Common myeloid progenitor, CD34-positive (primary cell): ENCODE results near the gene RAP1GAP2.
A peak's percentile ranks its signal among the peaks of the same experiment; 100 is the strongest.

ENCODE experiments used
- CTCF ChIA-PET: fragments of 350-600 bp; sonication (Branson Sonifier 250); formaldehyde crosslinking; loops from one replicate; lab custom pipeline; 2021; ENCODE audit warnings: antibody characterized with exemption; lab: Charles Lee
- POLR2A ChIA-PET: fragments of 350-600 bp; sonication (Branson Sonifier 250); formaldehyde crosslinking; loops from one replicate; lab custom pipeline; 2021; ENCODE audit warnings: antibody characterized with exemption; lab: Charles Lee
- DNase-seq, 3 donors: peaks; one replicate each; pipeline versions ENCODE4 v3.0.0 to v3.0.0-alpha.2; 2013
- H3K27ac ChIP-seq, 2 experiments: 1 replicate in 1 of 2; 2 replicates in 1 of 2; pipeline ENCODE4 v1.7.0; 2013; ENCODE audit warnings: inconsistent platforms in 2 of 2, low read length in 2 of 2, mild to moderate bottlenecking in 2 of 2, low read depth in 1 of 2, moderate library complexity in 1 of 2; ENCODE audit not compliant: severe bottlenecking in 2 of 2, insufficient read depth in 1 of 2, poor library complexity in 1 of 2
- H3K27me3 ChIP-seq, 5 experiments: replicated peaks in 2 of 5; 1 replicate in 3 of 5; 2 replicates in 2 of 5; pipeline versions ENCODE4 v1.6.1 to v1.7.0; 2013; ENCODE audit warnings: low read length in 4 of 5, mild to moderate bottlenecking in 2 of 5, moderate library complexity in 2 of 5, inconsistent platforms in 1 of 5; ENCODE audit not compliant: insufficient read depth in 5 of 5, control insufficient read depth in 4 of 5
- H3K36me3 ChIP-seq, 4 experiments: 1 replicate in 2 of 4; 2 replicates in 2 of 4; pipeline versions ENCODE4 v1.6.1 to v1.7.0; 2013; ENCODE audit warnings: low read length in 3 of 4, control low read depth in 1 of 4, mild to moderate bottlenecking in 1 of 4; ENCODE audit not compliant: control insufficient read depth in 4 of 4, insufficient read depth in 4 of 4
- H3K4me1 ChIP-seq, 4 experiments: 1 replicate in 3 of 4; 2 replicates in 1 of 4; pipeline versions ENCODE4 v1.6.1 to v1.7.1; 2013; ENCODE audit warnings: low read length in 3 of 4, mild to moderate bottlenecking in 3 of 4, control low read depth in 1 of 4, inconsistent platforms in 1 of 4, moderate library complexity in 1 of 4; ENCODE audit not compliant: control insufficient read depth in 4 of 4, insufficient read depth in 4 of 4; ENCODE audit errors: control extremely low read depth in 1 of 4
- H3K4me3 ChIP-seq, 7 experiments: 1 replicate in 4 of 7; 2 replicates in 3 of 7; pipeline versions ENCODE4 v1.5.1 to v1.7.0; 2013; ENCODE audit warnings: mild to moderate bottlenecking in 7 of 7, low read length in 6 of 7, moderate library complexity in 6 of 7, inconsistent platforms in 2 of 7, low read depth in 2 of 7, control low read depth in 1 of 7; ENCODE audit not compliant: insufficient read depth in 4 of 7, control insufficient read depth in 1 of 7; ENCODE audit errors: extremely low read depth in 1 of 7
- H3K9me3 ChIP-seq, 5 experiments: 1 replicate in 4 of 5; 2 replicates in 1 of 5; pipeline versions ENCODE4 v1.6.1 to v1.7.1; 2013; ENCODE audit warnings: low read length in 4 of 5, mild to moderate bottlenecking in 2 of 5, inconsistent platforms in 1 of 5, low read depth in 1 of 5, moderate library complexity in 1 of 5; ENCODE audit not compliant: control insufficient read depth in 4 of 5, insufficient read depth in 2 of 5; ENCODE audit errors: control extremely low read depth in 1 of 5
- WGBS: methylation state at CpG from one replicate; pipeline ENCODE4 v1.1.5; 2013; ENCODE audit not compliant: insufficient coverage; 5-methylcytosine and 5-hydroxymethylcytosine counted together

The RAP1GAP2 gene

GRCh38 chr17:3019761-3020160 lies 223.5 kb downstream of the RAP1GAP2 start:
- POLR2A ChIA-PET = interaction anchor here (0.7 kb wide), 1 partner anchor 252 kb away, joined by 5 read pairs; no protein-coding TSS in a partner anchor
- no peak overlapping the region for H3K27ac ChIP-seq
- no peaks in the 10 kb centered on the region for H3K4me1 ChIP-seq
- DNase-seq = no peak
- peaks cover 19 to 73% (median 51%) of the 10 kb centered on the region in 4 experiments for H3K36me3 ChIP-seq
- 88% methylated on average over 8 of the region's 9 CpGs for WGBS
- CTCF ChIA-PET = no interaction called here
- H3K9me3 ChIP-seq = peaks cover 4 to 26% (median 15%) of the 10 kb centered on the region in 5 experiments
- H3K27me3 ChIP-seq = no peaks in the 10 kb centered on the region
- no peak overlapping the region for H3K4me3 ChIP-seq

GRCh38 chr17:3020381-3020780 lies 224.1 kb downstream of the RAP1GAP2 start:
- Histone ChIP-seq H3K27me3 (no peaks in the 10 kb centered on the region), H3K4me3 (no peak overlapping the region), H3K27ac (no peak overlapping the region), H3K4me1 (no peaks in the 10 kb centered on the region), H3K9me3 (peaks cover 4 to 26% (median 15%) of the 10 kb centered on the region in 5 experiments), H3K36me3 (peaks cover 19 to 73% (median 49%) of the 10 kb centered on the region in 4 experiments)
- DNase-seq = no peak
- WGBS = 99% methylated on average over 16 of the region's 16 CpGs
- CTCF ChIA-PET = no interaction called here
- POLR2A ChIA-PET = no interaction called here

- no peaks in the 10 kb centered on the region for H3K27me3 ChIP-seq
- H3K36me3 ChIP-seq = peaks cover 19 to 80% (median 46%) of the 10 kb centered on the region in 4 experiments
- no CpG with 5 or more reads among the region's 4 CpGs for WGBS
- H3K4me1 ChIP-seq = no peaks in the 10 kb centered on the region
- peaks cover 4 to 26% (median 15%) of the 10 kb centered on the region in 5 experiments for H3K9me3 ChIP-seq
- H3K27ac ChIP-seq = no peak overlapping the region
- DNase-seq = peak in 2 of 3 donors; percentile 12 to 37
- H3K4me3 ChIP-seq = no peak overlapping the region
- POLR2A ChIA-PET = no interaction called here
- CTCF ChIA-PET = no interaction called here
Observed at GRCh38 chr17:3022197-3022596, 226.0 kb downstream of the RAP1GAP2 start.

GRCh38 chr17:3024346-3024745 lies 228.1 kb downstream of the RAP1GAP2 start:
- Histone ChIP-seq H3K9me3 (peaks cover 4 to 26% (median 15%) of the 10 kb centered on the region in 5 experiments), H3K4me1 (no peaks in the 10 kb centered on the region), H3K27me3 (no peaks in the 10 kb centered on the region), H3K27ac (no peak overlapping the region), H3K36me3 (peaks cover 19 to 85% (median 48%) of the 10 kb centered on the region in 4 experiments), H3K4me3 (no peak overlapping the region)
- ChIA-PET CTCF (interaction anchor here (1.0 to 1.3 kb wide), 3 partner anchors 16 to 238 kb away, joined by 3 read pairs; no protein-coding TSS in a partner anchor), POLR2A (no interaction called here)
- DNase-seq = no peak
- no CpG with 5 or more reads among the region's 2 CpGs for WGBS

- Histone ChIP-seq H3K9me3 (peaks cover 4 to 26% (median 15%) of the 10 kb centered on the region in 5 experiments), H3K4me1 (no peaks in the 10 kb centered on the region), H3K36me3 (peaks cover 22 to 82% (median 41%) of the 10 kb centered on the region in 4 experiments), H3K4me3 (no peak overlapping the region), H3K27ac (no peak overlapping the region), H3K27me3 (no peaks in the 10 kb centered on the region)
- 90% methylated on average over 12 of the region's 17 CpGs for WGBS
- CTCF ChIA-PET = interaction anchor here (1.0 to 1.3 kb wide), 3 partner anchors 15 to 166 kb away, joined by 3 read pairs; no protein-coding TSS in a partner anchor
- POLR2A ChIA-PET = no interaction called here
- DNase-seq = no peak
Observed at GRCh38 chr17:3025421-3026124, 229.3 kb downstream of the RAP1GAP2 start.

- H3K9me3 ChIP-seq = peaks cover 4 to 26% (median 15%) of the 10 kb centered on the region in 5 experiments
Observed at GRCh38 chr17:3026125-3026855, 230.1 kb downstream of the RAP1GAP2 start.

More at GRCh38 chr17:3026125-3026855, 230.1 kb downstream of the RAP1GAP2 start:
- Histone ChIP-seq H3K4me1 (no peaks in the 10 kb centered on the region), H3K27ac (no peak overlapping the region), H3K4me3 (no peak overlapping the region), H3K36me3 (peaks cover 21 to 81% (median 38%) of the 10 kb centered on the region in 4 experiments), H3K27me3 (no peaks in the 10 kb centered on the region)
- CTCF ChIA-PET = interaction anchor here (1.2 kb wide), 2 partner anchors 13 to 167 kb away, joined by 3 read pairs; no protein-coding TSS in a partner anchor
- POLR2A ChIA-PET = no interaction called here
- no peak for DNase-seq
- WGBS = 99% methylated on average over 19 of the region's 26 CpGs
